GM12878 (cell line): ENCODE results near the gene DNAH2. TPM values are rescaled to one million over a fixed set of nuclear protein-coding genes. Genes with fewer than 3 reads are reported as not detected.

Experiments used
- DPF2 ChIP-seq: fragments of 450-650 bp; IDR thresholded peaks from 2 replicates; pipeline ENCODE4 v1.6.1; 2017; ENCODE audit warnings: mild to moderate bottlenecking
- FOS ChIP-seq: IDR thresholded peaks from 3 replicates; pipeline ENCODE4 v1.6.1; 2011; ENCODE audit warnings: borderline replicate concordance; ENCODE audit not compliant: insufficient read length; ENCODE audit errors: extremely low read depth
- NFYA ChIP-seq: IDR thresholded peaks from 2 replicates; pipeline ENCODE4 v1.6.1; 2011; ENCODE audit warnings: low read depth, mild to moderate bottlenecking, low read length, improper control_type of control experiment, borderline replicate concordance
- RAD51 ChIP-seq: fragments of 450-650 bp; IDR thresholded peaks from 2 replicates; pipeline ENCODE4 v1.6.1; 2016; ENCODE audit warnings: moderate library complexity, mild to moderate bottlenecking, inconsistent platforms
- RB1 ChIP-seq: fragments of 450-650 bp; formaldehyde crosslinking; IDR thresholded peaks from 2 replicates; pipeline ENCODE4 v1.6.1; 2017; ENCODE audit warnings: mild to moderate bottlenecking, borderline replicate concordance
- SMAD5 ChIP-seq: IDR thresholded peaks from 2 replicates; pipeline ENCODE4 v1.6.1; 2016; ENCODE audit warnings: antibody characterized with exemption, low read depth
- ZBED1 ChIP-seq: IDR thresholded peaks from 2 replicates; pipeline ENCODE4 v1.6.1; 2016; ENCODE audit warnings: borderline replicate concordance
- ZNF24 ChIP-seq: fragments of 450-650 bp; IDR thresholded peaks from 2 replicates; pipeline ENCODE4 v1.6.1; 2017; ENCODE audit warnings: antibody characterized with exemption, mild to moderate bottlenecking
- ZSCAN29 ChIP-seq: fragments of 450-650 bp; IDR thresholded peaks from 2 replicates; pipeline ENCODE4 v1.6.1; 2017; ENCODE audit warnings: mild to moderate bottlenecking, moderate library complexity
- polyA plus RNA-seq, 11 experiments: library from polyadenylated mRNA; depleted of rRNA in 4 of 11; unstranded in 6 of 11; stranded (reverse) in 5 of 11; fragments of >200 nt; fragmentation: Nextera tagmentation in 4 of 11; fragmentation: Illumina TruSeq in 1 of 11; extraction: Ambion mirVana in 4 of 11; extraction: Trizol in 1 of 11; gene quantifications; 1 replicate in 1 of 11; 2 replicates in 10 of 11; pipeline versions ENCODE4 v1.2.1 to v1.2.3, GENCODE V29; 2011 to 2016; ENCODE audit warnings: inconsistent platforms in 2 of 11, missing spikeins in 2 of 11, low read depth in 1 of 11
- total RNA-seq, 4 experiments: library from RNA; depleted of rRNA in 3 of 4; stranded (reverse); fragments of >200 nt in 3 of 4; fragmentation: Illumina TruSeq in 1 of 4; extraction: Trizol in 1 of 4; gene quantifications; 2 replicates each; pipeline versions ENCODE4 v1.2.1 to v1.2.3, GENCODE V29; 2013 to 2021
- TF ChIP-seq, protein P1 (sequence below): fragments of 450-650 bp; IDR thresholded peaks from 2 replicates; pipeline ENCODE4 v1.6.1; 2016; ENCODE audit warnings: mild to moderate bottlenecking
- TF ChIP-seq, protein P2 (sequence below): IDR thresholded peaks from 2 replicates; pipeline ENCODE4 v1.6.1; 2012; ENCODE audit warnings: improper control_type of control experiment, low read depth, low read length; ENCODE audit not compliant: insufficient replicate concordance
- TF ChIP-seq, protein P3 (sequence below): fragments of 450-650 bp; formaldehyde crosslinking; IDR thresholded peaks from 2 replicates; pipeline ENCODE4 v1.5.0; 2022; ENCODE audit warnings: mild to moderate bottlenecking, missing genetic modification characterization
- TF ChIP-seq, protein P4 (sequence below): fragments of 450-650 bp; IDR thresholded peaks from 2 replicates; pipeline ENCODE4 v1.6.1; 2017; ENCODE audit warnings: mild to moderate bottlenecking, low read depth, inconsistent platforms; ENCODE audit not compliant: poor library complexity, severe bottlenecking
- TF ChIP-seq, protein P5 (sequence below): fragments of 450-650 bp; formaldehyde crosslinking; IDR thresholded peaks from 2 replicates; pipeline ENCODE4 v1.4.0; 2022; ENCODE audit warnings: mild to moderate bottlenecking, moderate library complexity

The DNAH2 gene
- total and polyA plus RNA-seq, 10 of the 15 experiments (the other 5 are each of a cell fraction or from before 2014, with no cell fraction given): not detected

DNA sequence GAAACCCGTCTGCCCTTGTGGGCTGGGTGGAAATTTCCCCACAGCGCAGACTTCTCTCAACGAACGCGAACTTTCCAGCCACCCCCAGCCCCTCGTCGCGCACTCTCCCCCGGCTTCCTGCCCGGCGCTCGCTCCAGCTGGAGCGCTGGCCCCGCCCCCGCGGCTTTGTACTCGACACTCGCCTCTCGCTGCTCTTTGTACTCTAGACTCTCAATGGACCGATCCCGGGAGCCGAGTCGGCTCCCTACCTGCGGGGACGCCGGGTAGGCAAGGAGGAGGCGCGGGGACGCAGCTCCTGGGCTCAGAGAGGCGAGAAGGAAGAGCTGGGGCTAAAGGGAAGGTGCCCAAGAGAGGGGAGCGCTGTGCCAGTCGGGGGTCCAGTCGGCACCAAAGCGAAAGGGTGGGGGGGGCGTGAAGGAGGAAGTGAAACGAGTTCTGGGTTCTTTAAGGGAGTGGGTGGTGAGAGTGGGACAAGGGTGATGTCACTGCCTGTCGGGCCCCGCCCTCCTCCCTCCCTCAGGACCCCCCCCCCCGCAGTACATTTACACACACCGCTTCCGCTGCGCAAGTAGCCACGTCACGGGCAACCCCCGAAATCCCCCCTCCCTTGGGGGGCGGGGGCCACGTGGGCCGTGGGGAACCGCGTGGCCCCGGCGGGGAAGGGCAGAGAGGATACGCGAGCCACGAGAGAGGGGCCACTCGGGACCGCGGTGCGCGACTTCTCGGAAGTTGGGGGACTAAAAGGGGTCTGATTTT lies 126.2 kb downstream of the DNAH2 start (continued):
- TF ChIP-seq NFYA (no peak), ZBED1 (no peak), RAD51 (peak; percentile 82), SMAD5 (no peak; the same call in 1 of the 2 replicates), ZSCAN29 (no peak), FOS (no peak), DPF2 (no peak), ZNF24 (no peak), RB1 (no peak)
- TF ChIP-seq, protein P1, sequence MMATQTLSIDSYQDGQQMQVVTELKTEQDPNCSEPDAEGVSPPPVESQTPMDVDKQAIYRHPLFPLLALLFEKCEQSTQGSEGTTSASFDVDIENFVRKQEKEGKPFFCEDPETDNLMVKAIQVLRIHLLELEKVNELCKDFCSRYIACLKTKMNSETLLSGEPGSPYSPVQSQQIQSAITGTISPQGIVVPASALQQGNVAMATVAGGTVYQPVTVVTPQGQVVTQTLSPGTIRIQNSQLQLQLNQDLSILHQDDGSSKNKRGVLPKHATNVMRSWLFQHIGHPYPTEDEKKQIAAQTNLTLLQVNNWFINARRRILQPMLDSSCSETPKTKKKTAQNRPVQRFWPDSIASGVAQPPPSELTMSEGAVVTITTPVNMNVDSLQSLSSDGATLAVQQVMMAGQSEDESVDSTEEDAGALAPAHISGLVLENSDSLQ: 0 out of 2 replicates have a peak, but pooled peaks have one; percentile 4
- TF ChIP-seq, protein P2, sequence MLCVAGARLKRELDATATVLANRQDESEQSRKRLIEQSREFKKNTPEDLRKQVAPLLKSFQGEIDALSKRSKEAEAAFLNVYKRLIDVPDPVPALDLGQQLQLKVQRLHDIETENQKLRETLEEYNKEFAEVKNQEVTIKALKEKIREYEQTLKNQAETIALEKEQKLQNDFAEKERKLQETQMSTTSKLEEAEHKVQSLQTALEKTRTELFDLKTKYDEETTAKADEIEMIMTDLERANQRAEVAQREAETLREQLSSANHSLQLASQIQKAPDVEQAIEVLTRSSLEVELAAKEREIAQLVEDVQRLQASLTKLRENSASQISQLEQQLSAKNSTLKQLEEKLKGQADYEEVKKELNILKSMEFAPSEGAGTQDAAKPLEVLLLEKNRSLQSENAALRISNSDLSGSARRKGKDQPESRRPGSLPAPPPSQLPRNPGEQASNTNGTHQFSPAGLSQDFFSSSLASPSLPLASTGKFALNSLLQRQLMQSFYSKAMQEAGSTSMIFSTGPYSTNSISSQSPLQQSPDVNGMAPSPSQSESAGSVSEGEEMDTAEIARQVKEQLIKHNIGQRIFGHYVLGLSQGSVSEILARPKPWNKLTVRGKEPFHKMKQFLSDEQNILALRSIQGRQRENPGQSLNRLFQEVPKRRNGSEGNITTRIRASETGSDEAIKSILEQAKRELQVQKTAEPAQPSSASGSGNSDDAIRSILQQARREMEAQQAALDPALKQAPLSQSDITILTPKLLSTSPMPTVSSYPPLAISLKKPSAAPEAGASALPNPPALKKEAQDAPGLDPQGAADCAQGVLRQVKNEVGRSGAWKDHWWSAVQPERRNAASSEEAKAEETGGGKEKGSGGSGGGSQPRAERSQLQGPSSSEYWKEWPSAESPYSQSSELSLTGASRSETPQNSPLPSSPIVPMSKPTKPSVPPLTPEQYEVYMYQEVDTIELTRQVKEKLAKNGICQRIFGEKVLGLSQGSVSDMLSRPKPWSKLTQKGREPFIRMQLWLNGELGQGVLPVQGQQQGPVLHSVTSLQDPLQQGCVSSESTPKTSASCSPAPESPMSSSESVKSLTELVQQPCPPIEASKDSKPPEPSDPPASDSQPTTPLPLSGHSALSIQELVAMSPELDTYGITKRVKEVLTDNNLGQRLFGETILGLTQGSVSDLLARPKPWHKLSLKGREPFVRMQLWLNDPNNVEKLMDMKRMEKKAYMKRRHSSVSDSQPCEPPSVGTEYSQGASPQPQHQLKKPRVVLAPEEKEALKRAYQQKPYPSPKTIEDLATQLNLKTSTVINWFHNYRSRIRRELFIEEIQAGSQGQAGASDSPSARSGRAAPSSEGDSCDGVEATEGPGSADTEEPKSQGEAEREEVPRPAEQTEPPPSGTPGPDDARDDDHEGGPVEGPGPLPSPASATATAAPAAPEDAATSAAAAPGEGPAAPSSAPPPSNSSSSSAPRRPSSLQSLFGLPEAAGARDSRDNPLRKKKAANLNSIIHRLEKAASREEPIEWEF: no peak
- TF ChIP-seq, protein P3, sequence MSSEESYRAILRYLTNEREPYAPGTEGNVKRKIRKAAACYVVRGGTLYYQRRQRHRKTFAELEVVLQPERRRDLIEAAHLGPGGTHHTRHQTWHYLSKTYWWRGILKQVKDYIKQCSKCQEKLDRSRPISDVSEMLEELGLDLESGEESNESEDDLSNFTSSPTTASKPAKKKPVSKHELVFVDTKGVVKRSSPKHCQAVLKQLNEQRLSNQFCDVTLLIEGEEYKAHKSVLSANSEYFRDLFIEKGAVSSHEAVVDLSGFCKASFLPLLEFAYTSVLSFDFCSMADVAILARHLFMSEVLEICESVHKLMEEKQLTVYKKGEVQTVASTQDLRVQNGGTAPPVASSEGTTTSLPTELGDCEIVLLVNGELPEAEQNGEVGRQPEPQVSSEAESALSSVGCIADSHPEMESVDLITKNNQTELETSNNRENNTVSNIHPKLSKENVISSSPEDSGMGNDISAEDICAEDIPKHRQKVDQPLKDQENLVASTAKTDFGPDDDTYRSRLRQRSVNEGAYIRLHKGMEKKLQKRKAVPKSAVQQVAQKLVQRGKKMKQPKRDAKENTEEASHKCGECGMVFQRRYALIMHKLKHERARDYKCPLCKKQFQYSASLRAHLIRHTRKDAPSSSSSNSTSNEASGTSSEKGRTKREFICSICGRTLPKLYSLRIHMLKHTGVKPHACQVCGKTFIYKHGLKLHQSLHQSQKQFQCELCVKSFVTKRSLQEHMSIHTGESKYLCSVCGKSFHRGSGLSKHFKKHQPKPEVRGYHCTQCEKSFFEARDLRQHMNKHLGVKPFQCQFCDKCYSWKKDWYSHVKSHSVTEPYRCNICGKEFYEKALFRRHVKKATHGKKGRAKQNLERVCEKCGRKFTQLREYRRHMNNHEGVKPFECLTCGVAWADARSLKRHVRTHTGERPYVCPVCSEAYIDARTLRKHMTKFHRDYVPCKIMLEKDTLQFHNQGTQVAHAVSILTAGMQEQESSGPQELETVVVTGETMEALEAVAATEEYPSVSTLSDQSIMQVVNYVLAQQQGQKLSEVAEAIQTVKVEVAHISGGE (CRISPR knock-in tag): no peak
- TF ChIP-seq, protein P4, sequence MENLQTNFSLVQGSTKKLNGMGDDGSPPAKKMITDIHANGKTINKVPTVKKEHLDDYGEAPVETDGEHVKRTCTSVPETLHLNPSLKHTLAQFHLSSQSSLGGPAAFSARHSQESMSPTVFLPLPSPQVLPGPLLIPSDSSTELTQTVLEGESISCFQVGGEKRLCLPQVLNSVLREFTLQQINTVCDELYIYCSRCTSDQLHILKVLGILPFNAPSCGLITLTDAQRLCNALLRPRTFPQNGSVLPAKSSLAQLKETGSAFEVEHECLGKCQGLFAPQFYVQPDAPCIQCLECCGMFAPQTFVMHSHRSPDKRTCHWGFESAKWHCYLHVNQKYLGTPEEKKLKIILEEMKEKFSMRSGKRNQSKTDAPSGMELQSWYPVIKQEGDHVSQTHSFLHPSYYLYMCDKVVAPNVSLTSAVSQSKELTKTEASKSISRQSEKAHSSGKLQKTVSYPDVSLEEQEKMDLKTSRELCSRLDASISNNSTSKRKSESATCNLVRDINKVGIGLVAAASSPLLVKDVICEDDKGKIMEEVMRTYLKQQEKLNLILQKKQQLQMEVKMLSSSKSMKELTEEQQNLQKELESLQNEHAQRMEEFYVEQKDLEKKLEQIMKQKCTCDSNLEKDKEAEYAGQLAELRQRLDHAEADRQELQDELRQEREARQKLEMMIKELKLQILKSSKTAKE: peak; percentile 76
- TF ChIP-seq, protein P5, sequence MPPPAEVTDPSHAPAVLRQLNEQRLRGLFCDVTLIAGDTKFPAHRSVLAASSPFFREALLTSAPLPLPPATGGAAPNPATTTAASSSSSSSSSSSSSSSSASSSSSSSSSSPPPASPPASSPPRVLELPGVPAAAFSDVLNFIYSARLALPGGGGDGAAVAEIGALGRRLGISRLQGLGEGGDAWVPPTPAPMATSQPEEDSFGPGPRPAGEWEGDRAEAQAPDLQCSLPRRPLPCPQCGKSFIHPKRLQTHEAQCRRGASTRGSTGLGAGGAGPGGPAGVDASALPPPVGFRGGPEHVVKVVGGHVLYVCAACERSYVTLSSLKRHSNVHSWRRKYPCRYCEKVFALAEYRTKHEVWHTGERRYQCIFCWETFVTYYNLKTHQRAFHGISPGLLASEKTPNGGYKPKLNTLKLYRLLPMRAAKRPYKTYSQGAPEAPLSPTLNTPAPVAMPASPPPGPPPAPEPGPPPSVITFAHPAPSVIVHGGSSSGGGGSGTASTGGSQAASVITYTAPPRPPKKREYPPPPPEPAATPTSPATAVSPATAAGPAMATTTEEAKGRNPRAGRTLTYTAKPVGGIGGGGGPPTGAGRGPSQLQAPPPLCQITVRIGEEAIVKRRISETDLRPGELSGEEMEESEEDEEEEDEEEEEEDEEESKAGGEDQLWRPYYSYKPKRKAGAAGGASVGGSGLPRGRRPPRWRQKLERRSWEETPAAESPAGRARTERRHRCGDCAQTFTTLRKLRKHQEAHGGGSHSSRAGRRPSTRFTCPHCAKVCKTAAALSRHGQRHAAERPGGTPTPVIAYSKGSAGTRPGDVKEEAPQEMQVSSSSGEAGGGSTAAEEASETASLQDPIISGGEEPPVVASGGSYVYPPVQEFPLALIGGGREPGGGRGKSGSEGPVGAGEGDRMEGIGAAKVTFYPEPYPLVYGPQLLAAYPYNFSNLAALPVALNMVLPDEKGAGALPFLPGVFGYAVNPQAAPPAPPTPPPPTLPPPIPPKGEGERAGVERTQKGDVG (CRISPR knock-in tag): no peak
